Panc1 (cell line): ENCODE measurements around the gene AGFG1. TPM values are rescaled to one million over a fixed set of nuclear protein-coding genes. Genes with fewer than 3 reads are reported as not detected.

Experiments
- ATAC-seq: fragments of 200-7000 bp; cut with Tn5 transposase; 2 replicates; pipeline ENCODE4 v1.9.1; 2020; ENCODE audit warnings: mild to moderate bottlenecking, moderate library complexity
- BruUV-seq: library from RNA; stranded (reverse); fragments of 400-500 nt; replicated peaks from 2 replicates; lab custom pipeline; 2021; lab: Mats Ljungman, UMichigan
- CTCF ChIA-PET: fragments of 300-600 bp; sonication (Branson Sonifier 250); formaldehyde crosslinking; loops from one replicate; lab custom pipeline; 2022; ENCODE audit warnings: antibody characterized with exemption; lab: Charles Lee
- POLR2A ChIA-PET: fragments of 300-600 bp; sonication (Branson Sonifier 250); formaldehyde crosslinking; loops from one replicate; lab custom pipeline; 2022; ENCODE audit warnings: antibody characterized with exemption; lab: Charles Lee
- DNase-seq: peaks from one replicate; pipeline ENCODE4 v3.0.0-alpha.2; 2010; ENCODE audit warnings: low read depth, low spot score
- H3K27ac ChIP-seq: 2 replicates; pipeline ENCODE4 v1.5.1; 2011; ENCODE audit warnings: mild to moderate bottlenecking, low read length, inconsistent platforms
- H3K27me3 ChIP-seq: fragments of 200-500 bp; sonication (Bioruptor generic); 2 replicates; pipeline ENCODE4 v1.6.0; 2014; ENCODE audit warnings: low read length, inconsistent platforms; ENCODE audit not compliant: control insufficient read depth, insufficient read depth
- H3K36me3 ChIP-seq: fragments of 200-500 bp; sonication (Bioruptor generic); 2 replicates; pipeline ENCODE4 v1.5.1; 2014; ENCODE audit warnings: inconsistent platforms, mild to moderate bottlenecking, low read length, moderate library complexity; ENCODE audit not compliant: control insufficient read depth, insufficient read depth
- H3K4me1 ChIP-seq: 2 replicates; pipeline ENCODE4 v1.5.1; 2011; ENCODE audit warnings: inconsistent platforms, mild to moderate bottlenecking, low read length, moderate library complexity; ENCODE audit not compliant: control insufficient read depth, insufficient read depth
- H3K4me3 ChIP-seq, 2 experiments: 2 replicates each; pipeline ENCODE4 v1.5.1; 2011 to 2012; ENCODE audit warnings: low read depth in 2 of 2, low read length in 2 of 2, mild to moderate bottlenecking in 2 of 2, inconsistent platforms in 1 of 2, moderate library complexity in 1 of 2
- H3K9me3 ChIP-seq: fragments of 200-500 bp; sonication (Bioruptor generic); 2 replicates; pipeline ENCODE4 v1.5.1; 2014; ENCODE audit warnings: low read depth, mild to moderate bottlenecking, inconsistent platforms, low read length, moderate library complexity; ENCODE audit not compliant: control insufficient read depth, insufficient read depth
- POLR2AphosphoS5 ChIP-seq: IDR thresholded peaks from 2 replicates; pipeline ENCODE4 v1.6.1; 2012; ENCODE audit warnings: mild to moderate bottlenecking, low read depth, low read length, moderate library complexity
- SIN3A ChIP-seq: IDR thresholded peaks from 2 replicates; pipeline ENCODE4 v1.6.1; 2012; ENCODE audit warnings: low read depth, mild to moderate bottlenecking, low read length, moderate library complexity, borderline replicate concordance; ENCODE audit not compliant: insufficient read depth
- TCF7L2 ChIP-seq: IDR thresholded peaks from 2 replicates; pipeline ENCODE4 v1.6.1; 2011; ENCODE audit warnings: mild to moderate bottlenecking, low read depth, low read length, inconsistent platforms
- in situ Hi-C: cut with HindIII; loops from 2 replicates; pipeline ENCODE4 v1.10.0; 2016; ENCODE audit warnings: low sequenced_read_pairs, low pct_unique_long_range_greater_than_20kb
- intact Hi-C: fragments of 100-400 bp; cut with micrococcal nuclease; formaldehyde crosslinking; loops from one replicate; pipeline ENCODE4 v1.10.0; 2022; ENCODE audit not compliant: unreplicated experiment
- total RNA-seq: library from RNA; stranded (reverse); gene quantifications from one replicate; pipeline ENCODE4 v1.2.1, GENCODE V29; 2021; ENCODE audit not compliant: unreplicated experiment
- TF ChIP-seq, protein P1 (sequence below), 2 experiments: IDR thresholded peaks; 2 replicates each; pipeline ENCODE4 v1.6.1; 2011 to 2012; ENCODE audit warnings: low read depth in 2 of 2, control low read depth in 1 of 2, low read length in 1 of 2, mild to moderate bottlenecking in 1 of 2, moderate library complexity in 1 of 2; ENCODE audit not compliant: insufficient read depth in 1 of 2
- TF ChIP-seq, protein P2 (sequence below): fragments of 450-650 bp; IDR thresholded peaks from 2 replicates; pipeline ENCODE4 v1.5.1; 2017; ENCODE audit warnings: mild to moderate bottlenecking

The AGFG1 gene
- total RNA-seq, 1 experiment from 2014 or later, result 98.5 TPM

DNA sequence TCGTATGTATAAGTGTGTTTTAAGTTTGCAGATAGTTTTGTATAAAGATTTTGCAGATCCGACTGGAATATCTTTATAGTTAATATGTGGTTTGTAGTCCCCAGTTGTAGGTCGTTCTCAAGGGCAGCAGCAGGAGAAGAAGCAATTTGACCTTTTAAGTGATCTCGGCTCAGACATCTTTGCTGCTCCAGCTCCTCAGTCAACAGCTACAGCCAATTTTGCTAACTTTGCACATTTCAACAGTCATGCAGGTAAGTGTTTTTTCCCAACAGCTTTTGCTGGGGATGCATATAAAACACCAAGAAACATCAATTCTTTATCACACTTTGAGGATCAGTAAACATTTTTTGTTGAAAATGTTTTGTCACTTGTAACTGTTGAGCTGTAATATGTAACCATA is 52.7 kb downstream of the AGFG1 start:
- POLR2A ChIA-PET, result interaction anchor here (0.6 kb wide), 1 partner anchor 94 kb away, joined by 18 read pairs; no protein-coding TSS in a partner anchor
- DNase-seq (no peak), ATAC-seq (no peak)
- Histone ChIP-seq H3K9me3 (no peaks in the 10 kb centered on the region), H3K36me3 (peaks cover 15% of the 10 kb centered on the region), H3K27ac (no peak overlapping the region), H3K27me3 (no peaks in the 10 kb centered on the region), H3K4me3 (no peak overlapping the region), H3K4me1 (no peaks in the 10 kb centered on the region)
- in situ Hi-C loops (no loop called here), intact Hi-C loops (no loop called here)
- BruUV-seq, result no TSS peak
- no peak for TF ChIP-seq SIN3A
- TF ChIP-seq, protein P1, sequence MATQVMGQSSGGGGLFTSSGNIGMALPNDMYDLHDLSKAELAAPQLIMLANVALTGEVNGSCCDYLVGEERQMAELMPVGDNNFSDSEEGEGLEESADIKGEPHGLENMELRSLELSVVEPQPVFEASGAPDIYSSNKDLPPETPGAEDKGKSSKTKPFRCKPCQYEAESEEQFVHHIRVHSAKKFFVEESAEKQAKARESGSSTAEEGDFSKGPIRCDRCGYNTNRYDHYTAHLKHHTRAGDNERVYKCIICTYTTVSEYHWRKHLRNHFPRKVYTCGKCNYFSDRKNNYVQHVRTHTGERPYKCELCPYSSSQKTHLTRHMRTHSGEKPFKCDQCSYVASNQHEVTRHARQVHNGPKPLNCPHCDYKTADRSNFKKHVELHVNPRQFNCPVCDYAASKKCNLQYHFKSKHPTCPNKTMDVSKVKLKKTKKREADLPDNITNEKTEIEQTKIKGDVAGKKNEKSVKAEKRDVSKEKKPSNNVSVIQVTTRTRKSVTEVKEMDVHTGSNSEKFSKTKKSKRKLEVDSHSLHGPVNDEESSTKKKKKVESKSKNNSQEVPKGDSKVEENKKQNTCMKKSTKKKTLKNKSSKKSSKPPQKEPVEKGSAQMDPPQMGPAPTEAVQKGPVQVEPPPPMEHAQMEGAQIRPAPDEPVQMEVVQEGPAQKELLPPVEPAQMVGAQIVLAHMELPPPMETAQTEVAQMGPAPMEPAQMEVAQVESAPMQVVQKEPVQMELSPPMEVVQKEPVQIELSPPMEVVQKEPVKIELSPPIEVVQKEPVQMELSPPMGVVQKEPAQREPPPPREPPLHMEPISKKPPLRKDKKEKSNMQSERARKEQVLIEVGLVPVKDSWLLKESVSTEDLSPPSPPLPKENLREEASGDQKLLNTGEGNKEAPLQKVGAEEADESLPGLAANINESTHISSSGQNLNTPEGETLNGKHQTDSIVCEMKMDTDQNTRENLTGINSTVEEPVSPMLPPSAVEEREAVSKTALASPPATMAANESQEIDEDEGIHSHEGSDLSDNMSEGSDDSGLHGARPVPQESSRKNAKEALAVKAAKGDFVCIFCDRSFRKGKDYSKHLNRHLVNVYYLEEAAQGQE (IDR thresholded peaks at IDR 0.05; ENCODE audit: insufficient read depth in 1 of 2, low read depth in 2 of 2, low read length in 1 of 2), result no peak
- TF ChIP-seq, protein P2, sequence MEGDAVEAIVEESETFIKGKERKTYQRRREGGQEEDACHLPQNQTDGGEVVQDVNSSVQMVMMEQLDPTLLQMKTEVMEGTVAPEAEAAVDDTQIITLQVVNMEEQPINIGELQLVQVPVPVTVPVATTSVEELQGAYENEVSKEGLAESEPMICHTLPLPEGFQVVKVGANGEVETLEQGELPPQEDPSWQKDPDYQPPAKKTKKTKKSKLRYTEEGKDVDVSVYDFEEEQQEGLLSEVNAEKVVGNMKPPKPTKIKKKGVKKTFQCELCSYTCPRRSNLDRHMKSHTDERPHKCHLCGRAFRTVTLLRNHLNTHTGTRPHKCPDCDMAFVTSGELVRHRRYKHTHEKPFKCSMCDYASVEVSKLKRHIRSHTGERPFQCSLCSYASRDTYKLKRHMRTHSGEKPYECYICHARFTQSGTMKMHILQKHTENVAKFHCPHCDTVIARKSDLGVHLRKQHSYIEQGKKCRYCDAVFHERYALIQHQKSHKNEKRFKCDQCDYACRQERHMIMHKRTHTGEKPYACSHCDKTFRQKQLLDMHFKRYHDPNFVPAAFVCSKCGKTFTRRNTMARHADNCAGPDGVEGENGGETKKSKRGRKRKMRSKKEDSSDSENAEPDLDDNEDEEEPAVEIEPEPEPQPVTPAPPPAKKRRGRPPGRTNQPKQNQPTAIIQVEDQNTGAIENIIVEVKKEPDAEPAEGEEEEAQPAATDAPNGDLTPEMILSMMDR, result no peak
- TF ChIP-seq POLR2AphosphoS5, result no peak
- TF ChIP-seq TCF7L2, result no peak
- CTCF ChIA-PET, result no interaction called here

DNA sequence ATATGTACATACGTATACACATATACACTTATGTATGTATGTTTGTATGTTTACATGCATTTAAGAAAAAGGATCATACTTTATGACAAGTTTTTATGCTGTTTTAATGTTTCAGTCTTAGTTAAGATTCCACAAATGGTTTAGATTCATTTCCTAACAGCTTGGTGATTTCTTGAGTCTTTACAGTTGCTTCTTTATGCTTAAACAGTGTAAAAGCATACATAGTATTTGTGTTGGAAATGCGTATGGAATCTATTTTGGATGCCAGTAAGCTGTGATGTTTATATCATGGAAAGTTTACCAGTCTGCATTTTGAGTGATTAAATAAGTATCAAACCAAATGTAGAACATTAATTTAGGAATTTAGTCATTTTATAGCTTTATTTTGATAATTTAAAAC is 55.4 kb downstream of the AGFG1 start:
- intact Hi-C loops (no loop called here), in situ Hi-C loops (no loop called here)
- no TSS peak for BruUV-seq
- Histone ChIP-seq H3K27me3 (no peaks in the 10 kb centered on the region), H3K9me3 (no peaks in the 10 kb centered on the region), H3K4me1 (no peaks in the 10 kb centered on the region), H3K36me3 (peaks cover 16% of the 10 kb centered on the region), H3K4me3 (no peak overlapping the region), H3K27ac (no peak overlapping the region)
- ChIA-PET CTCF (no interaction called here), POLR2A (no interaction called here)
- ATAC-seq (no peak), DNase-seq (no peak)
- TF ChIP-seq POLR2AphosphoS5 (no peak), TCF7L2 (no peak), SIN3A (no peak)
- TF ChIP-seq, protein P1 (IDR thresholded peaks at IDR 0.05; ENCODE audit: insufficient read depth in 1 of 2, low read depth in 2 of 2, low read length in 1 of 2), result no peak
- TF ChIP-seq, protein P2, result no peak
